GM18867 (cell line): ENCODE results near the gene CCL28.
"Not testable (repeated sequence)": the region's sequence is repeated elsewhere in the genome, so short reads cannot be mapped to it uniquely, and the experiment has no call there.

Experiments used
- ATAC-seq: cut with Tn5 transposase; IDR thresholded peaks from one replicate; pipeline ENCODE4 v1.9.1; 2021; ENCODE audit warnings: mild to moderate bottlenecking, moderate library complexity; ENCODE audit not compliant: unreplicated experiment

The CCL28 gene

DNA sequence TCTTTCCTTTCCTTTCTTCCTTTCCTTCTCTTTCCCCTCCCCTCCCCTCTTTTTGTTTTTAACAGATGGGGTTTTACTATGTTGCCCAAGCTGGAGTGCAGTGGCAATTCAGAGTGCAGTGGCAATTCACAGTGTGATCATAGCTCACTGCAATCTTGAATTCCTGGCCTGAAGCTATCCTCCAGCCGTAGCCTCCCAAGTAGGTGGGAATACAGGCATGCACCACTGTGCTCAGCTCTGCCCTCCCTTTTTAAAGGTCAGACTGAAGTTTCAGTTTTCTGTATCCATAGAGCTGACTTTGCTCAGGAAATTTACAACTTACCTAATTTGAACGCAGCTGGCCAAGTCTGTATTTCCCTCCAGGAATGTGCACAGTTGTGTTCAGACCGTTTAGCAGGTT lies 696 bp downstream of the CCL28 start:
- ATAC-seq = no peak

DNA sequence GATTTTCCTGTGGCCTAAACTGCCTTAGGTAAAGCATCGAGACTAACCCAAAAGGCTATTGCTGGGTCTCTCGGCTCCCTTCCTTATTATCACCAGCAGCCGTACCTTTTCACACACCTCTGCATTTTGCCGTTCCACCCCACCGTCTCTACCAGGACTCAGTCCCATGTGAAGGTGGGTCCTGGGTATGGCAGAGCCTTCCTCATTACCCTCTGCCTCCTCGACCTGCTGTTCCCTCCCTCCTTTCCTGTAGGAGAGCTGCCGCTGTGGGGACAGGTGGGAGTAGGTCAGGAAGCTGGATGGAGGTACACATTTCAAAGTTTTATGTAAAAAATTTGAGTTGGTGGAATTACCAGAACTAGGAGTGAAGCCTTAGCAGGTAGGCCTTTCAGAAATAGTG lies 1.8 kb downstream of the CCL28 start:
- no peak for ATAC-seq

DNA sequence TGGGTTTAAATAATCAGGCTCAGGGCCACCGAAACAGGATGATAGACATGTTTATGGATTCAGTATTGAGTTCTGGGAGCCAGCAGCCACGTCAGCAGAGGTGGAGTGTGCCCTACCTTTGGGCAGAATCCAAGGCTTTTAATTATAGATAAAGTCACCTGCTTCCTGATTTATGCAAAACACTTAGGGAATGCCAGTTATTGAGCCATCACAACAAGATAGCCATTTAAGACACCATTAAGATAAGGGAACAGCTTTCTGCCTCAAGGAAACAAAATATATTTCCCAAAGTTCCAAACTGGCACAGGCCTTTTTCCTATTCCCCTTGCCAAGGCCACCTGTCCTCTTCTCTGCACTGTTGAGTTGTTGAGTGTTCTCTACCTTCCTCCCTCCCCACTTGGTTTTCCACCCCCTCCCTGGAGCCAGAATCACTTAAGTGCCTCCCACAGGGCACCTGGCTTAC lies 2.4 kb downstream of the CCL28 start:
- no peak for ATAC-seq

DNA sequence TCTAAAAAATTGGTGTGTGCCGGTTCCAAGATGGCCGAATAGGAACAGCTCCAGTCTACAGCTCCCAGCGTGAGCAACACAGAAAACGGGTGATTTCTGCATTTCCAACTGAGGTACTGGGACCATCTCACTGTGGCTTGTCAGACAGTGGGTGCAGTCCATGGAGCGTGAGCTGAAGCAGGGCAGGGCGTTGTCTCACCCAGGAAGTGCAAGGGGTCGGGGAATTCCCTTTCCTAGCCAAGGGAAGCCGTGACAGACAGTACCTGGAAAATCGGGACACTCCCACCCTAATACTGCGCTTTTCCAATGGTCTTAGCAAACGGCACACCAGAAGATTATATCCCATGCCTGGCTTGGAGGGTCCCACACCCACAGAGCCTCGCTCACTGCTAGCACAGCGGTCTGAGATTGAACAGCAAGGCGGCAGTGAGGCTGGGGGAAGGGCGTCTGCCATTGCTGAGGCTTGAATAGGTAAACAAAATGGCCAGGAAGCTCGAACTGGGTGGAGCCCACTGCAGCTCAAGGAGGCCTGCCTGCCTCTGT lies 9.6 kb downstream of the CCL28 start:
- not testable (repeated sequence) for ATAC-seq

DNA sequence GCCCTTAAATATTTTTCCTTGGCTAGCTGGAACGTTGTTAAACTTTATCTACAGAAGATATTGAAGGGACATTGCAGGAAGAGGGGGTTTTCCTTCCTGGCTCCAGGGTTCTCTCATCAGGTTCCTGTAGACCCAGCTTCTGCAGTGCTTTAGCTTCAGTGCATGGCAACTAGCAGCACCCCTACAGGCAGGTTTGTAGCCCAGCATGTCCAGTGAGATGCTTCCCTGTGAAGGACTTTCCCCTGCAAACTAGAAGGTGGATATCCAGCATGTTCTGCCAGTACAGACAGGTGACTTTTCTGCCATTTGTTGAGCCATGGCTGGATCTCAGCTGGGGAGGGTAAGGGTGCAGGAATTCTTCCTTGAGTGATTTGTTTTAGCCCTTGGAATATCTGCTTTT lies 10.4 kb downstream of the CCL28 start:
- ATAC-seq = no peak

DNA sequence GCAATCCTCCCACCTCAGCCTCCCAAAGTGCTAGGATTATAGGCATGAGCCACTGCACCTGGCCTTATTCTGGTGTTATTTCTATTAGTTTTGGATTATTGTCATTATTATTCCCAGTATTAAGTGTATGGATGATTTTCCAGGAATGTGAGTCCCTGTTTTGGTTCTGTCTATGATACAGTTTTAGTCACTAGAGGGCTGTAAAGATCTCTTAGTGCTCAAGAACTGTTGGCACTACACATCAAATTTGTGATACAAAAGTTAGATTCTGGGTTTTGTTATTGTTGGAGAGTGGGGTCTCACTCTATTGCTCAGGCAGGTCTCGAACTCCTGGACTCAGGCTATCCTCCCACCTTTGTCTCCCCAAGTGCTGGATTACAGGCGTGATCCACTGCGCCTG lies 12.1 kb downstream of the CCL28 start:
- ATAC-seq = no peak

DNA sequence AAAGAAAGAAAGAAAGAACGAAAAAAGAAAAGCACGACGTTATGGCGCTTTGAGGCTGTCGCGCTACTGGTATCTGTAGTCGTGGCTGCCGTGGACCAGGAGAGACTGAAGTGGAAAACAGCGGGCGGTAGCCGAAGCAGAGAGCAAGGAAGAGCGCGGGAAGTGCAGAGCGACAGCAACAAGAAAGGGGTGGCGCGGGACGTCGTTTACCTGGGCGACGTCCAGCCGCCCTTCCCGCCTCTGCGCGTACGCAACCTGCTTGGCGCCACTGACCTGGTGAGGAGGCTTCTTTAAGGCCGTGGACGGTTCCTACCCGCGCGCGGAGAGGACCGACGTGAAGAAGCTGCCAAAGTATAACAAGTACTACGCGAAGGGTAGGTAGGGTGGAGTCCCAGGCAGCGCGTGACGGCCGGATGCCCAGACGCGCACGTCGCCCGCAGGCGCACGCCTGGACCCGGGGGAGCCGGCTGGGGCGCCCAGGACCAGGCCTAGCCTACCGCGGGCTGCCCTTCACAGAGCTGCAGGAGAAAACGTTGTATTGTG lies 15.4 kb downstream of the CCL28 start:
- ATAC-seq = peak; percentile 90

DNA sequence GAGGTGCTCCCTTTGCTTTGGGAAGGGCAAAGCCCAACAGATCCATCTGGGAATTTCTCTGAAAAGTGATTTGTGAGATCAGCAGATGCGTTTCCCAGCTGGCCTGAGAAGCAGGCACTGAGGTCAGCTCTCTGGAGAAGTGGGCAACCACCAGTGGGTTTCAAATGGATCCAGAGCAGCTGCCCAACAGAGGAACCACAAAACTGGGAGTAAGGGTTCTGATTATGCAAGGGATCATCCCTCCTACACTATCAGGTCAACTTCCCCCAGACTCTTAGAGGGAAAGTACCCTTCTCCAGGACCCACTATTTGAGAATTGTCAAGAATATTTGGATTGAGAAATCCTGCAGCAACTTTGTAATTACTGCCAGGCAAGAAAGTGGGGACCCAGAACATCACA lies 21.7 kb downstream of the CCL28 start:
- no peak for ATAC-seq

DNA sequence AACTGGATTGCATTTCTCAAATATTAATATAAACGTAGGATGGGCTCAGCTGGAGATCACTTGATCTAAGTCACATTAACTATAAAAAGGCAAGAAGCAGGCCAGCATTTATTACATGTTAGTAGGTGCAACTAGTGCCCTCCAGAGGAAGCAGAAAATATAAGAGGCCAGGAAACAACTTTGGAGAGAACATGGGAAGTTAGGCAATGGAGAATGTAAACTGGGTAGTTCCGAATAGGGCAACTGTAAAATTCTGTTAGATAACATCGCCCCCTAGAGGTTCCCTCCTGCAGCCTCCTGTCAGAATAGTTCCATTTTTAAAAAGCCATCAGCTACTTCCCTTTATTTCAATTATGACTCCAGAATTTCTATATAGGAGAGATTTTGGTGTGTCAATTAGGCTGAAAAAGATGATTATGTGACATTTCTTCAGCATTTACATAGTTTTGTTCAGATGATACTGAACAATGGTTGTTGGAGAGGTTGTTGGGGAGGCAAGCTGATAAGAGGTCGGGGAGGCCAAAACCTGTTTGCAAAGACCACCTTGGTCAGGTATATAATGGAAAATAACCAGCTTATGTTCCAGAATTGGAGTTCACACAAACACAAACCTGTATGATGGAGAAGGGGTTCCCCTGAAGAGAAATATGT lies 22.4 kb downstream of the CCL28 start:
- ATAC-seq = peak; percentile 64

DNA sequence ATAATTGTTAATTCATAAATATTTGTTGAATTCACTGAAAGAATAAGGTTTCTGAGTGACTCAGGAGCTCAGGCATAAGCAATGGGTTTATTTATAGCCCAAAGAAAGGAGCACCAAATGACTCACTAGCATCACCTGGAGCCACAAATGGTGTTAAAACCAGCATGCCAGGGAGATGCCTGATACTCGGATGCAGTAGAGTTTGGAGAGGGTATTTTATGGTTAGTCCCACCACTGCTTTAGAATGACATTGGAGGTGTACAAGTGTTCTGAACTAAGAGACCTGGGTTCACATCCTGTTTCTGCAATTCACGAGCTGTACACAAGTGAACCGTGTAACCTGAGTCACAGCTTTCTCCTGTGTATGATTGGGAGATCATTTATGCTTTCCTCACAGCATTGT lies 25.2 kb downstream of the CCL28 start:
- ATAC-seq = peak; percentile 57

DNA sequence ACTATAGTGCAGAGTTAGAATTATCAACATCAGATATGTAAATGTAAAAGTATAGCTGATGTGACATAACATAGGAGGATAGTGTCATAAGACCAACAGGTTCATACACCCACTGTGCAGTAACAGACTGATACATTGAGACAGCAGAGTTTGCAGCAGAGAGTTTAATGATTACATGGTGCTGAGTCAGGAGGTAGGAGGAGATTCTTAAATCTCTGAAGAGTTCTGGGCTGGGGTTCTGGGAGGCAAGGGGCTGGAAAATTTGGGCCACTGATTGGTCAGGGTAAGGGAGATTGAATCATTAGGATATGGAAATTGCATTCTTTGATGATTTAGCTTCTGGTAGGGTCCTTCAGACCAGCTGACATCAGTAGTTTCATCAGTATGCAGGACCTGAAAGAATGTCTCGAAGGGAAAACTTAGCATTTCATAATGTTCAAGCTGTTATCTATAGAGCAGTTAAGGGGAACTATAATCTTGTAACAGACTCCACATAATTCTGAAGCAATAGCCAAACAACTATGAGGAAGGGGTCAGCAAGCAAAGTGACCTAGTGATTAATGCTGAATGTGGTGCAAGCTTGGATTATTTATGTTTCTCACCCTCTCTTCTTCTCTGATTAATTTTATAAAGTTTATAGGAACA lies 35.6 kb downstream of the CCL28 start:
- ATAC-seq = no peak

DNA sequence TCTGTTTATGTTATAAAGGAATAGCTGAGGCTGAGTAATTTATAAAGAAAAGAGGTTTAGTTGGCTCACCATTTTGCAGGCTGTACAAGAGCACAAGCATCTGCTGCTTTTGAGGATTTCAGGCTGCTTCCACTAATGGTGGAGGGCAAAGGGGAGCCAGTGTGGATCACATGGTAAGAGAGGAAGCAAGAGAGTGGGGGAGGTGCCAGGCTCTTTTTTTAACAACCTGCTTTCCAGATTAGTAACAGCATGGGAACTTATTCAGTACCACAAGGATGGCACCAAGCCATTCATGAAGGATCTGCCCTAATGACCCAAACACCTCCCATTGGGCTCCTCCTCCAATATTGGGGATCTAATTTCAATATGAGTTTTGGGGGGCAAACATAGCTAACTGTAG lies 40.4 kb downstream of the CCL28 start:
- no peak for ATAC-seq

DNA sequence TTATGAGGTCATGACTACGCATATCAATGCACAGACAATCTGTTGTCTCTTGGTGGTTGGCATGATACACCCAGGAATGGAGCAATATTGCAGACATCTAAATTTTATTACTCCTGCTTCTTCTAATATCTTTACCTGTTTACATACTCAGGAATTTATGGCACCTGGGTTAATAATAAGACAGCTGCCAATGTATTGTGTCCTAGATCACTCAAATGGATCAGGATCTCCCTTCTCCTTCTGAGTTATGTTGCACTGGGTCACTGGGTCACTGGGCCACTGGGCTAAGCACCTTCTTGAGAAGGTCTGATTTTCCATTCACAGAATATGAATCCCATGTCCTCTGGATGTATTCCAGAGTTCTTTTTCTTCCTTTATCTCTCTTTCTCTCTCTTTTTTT lies 41.8 kb downstream of the CCL28 start:
- no peak for ATAC-seq

DNA sequence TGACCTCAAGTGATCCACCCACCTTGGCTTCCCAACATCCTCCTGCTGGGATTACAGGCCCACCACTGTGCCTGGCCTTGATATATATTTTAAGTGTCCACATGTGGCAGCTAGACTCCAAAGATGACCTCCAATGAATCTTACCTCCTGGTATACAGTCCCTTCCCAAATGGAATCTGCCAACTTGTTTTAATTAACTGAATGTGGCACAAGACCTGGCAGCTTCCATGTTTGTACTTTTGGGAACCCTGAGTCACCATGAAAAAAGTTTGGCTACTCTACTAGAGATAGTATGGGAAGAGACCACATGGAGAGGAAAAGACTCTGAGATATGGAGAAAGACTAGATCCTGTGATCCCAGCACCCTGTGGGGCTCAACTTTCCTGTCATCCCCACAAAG lies 42.5 kb downstream of the CCL28 start:
- ATAC-seq = no peak

DNA sequence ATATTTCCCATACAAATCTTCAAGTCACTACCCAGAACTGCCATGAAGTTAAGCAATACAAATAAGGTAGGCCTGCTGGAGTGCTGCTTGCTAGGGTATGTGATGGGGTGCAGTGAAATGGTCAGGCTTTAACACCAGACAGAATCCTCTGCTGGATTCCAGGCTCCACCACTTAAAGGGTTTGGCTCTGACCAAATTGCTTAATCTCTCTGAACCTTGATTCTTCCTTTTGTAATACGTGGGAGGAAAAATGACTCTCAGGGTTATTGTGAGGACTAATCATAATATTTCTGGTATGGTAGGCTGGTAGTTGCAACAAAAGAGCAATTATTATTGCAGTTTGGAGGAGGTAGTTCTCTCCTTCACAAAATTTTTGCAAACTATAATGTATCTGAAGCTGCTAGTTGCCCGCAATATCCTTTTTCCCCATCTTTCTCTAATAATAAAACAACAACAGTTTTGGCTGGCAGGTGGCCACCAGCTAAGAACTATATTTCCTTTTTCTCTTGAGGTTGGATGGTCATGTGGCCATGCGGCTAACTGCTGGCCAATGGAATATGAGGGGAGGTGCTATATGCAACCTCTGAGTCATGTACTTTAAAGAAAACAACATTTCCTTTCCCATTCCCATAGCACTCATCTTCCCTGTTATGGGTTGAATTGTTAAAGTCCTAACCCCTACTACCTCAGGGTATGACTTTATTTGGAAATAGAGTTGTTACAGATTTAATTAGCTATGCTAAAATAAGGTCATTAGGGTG lies 44.1 kb downstream of the CCL28 start:
- ATAC-seq = no peak

DNA sequence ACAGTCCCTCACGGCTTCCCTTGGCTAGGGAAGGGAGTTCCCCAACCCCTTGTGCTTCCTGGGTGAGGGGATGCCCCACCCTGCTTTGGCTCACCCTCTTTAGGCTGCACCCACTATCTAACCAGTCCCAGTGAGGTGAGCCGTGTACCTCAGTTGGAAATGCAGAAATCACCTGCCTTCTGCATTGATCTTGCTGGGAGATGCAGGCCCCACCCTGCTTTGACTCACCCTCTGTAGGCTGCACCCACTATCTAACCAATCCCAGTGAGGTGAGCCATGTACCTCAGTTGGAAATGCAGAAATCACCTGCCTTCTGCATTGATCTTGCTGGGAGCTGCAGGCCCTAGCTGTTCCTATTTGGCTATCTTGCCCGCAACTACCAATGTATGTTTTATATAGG lies 44.7 kb downstream of the CCL28 start:
- no peak for ATAC-seq

DNA sequence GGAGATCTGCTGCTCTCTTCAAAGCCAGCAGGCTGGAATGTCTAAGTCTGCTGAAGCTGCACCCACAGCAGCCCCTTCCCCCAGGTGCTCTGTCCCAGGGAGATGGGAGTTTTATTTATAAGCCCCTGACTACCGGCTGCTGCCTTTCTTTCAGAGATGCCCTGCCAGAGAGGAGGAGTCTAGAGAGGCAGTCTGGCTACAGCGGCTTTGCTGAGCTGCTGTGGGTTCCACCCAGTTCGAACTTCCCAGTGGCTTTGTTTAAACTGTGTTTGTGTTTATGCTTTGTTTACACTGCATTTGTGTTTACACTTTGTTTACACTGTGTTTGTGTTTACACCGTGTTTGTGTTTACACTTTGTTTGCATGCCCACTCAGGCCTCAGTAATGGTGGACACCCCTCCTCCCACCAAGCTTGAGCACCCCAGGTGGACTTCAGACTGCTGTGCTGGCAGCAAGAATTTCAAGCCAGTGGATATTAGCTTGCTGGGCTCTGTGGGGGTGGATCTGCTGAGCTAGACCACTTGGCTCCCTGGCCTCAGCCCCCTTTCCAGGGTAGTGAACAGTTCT lies 45.4 kb downstream of the CCL28 start:
- not testable (repeated sequence) for ATAC-seq

DNA sequence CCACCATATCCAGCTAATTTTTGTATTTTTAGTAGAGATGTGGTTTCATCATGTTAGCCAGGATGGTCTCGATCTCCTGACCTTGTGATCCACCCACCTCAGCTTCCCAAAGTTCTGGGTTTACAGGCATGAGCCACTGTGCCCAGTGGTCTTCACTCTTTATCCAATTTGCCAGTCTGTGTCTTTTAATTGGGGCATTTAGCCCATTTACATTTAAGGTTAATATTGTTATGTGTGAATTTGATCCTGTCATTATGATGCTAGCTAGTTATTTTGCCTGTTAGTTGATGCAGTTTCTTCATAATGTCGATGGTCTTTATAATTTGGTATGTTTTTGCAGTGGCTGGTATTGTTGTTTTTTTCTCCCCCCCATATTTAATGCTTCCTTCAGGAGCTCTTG lies 47.0 kb downstream of the CCL28 start:
- ATAC-seq = not testable (repeated sequence)

DNA sequence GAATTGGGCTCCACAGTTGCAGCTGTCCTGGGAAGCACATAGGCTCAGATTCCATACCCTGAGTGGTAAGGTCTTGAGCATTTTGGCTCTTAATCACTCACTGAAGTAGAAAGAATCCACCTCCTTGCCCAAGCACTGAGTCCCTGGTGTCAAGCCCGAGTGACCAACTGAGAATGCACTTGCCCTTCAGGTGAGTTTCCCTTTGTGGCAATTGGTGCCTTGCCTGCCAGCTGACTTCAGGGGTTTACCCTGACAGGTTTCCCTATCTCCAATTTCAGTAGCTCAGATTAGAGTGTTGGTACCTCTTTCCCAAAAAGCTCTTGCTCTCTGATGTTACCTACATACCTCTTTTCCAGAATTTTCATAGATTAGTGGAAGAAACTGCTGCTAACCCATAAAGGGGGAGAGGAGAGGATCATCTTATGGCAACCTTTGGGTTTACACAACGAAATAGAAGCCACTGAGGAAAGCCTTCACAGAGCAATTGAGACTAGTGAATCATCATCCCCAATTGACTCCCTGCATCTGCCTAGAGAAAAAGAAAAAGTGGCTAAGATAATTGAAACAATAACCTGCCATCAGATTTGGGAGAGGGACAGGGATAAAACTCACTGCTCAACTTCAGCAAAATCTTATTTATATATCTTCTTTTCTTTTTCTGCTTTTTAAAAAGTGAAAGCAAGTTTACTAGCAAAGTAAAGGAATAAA lies 48.6 kb downstream of the CCL28 start:
- ATAC-seq = no peak

DNA sequence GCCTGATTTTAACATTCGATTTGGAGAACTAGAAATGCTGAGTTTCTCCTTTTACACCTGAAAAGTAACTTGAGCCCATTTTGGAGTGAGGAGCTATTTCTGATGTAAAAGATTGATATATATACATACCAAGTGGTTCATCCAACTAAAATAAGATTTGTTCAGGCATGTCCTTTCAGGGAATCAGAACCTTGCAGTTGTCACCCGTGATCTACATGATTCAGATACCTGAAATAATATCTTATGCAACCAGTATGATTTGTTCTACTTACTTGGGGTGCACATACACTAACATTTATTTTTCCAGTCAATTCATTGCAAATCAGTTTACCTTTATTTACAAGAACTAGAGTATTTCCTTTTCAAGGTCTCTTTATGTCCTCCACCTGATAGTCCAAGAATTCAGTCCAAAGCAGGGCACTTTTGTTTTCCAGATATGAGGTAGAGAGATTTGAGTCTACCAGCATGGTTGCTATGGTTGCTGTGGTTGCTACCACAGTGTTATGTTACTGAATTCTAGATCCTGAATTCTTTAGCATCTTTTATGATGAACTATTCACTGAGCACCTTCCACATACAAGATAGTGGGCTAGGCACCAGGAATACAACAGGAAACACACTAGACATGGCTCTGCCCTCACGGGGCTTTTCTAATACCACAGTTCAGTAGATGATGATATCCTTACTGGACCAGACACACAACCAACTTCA lies 49.3 kb downstream of the CCL28 start:
- no peak for ATAC-seq
